HepG2 (cell line): Measurements from ENCODE around the gene ZNF865.

Experiments used
- CBX5 ChIP-seq: sonication (generic); formaldehyde crosslinking; IDR thresholded peaks from 2 replicates; pipeline ENCODE4 v1.4.0; 2020; ENCODE audit warnings: missing genetic modification reagents, borderline replicate concordance
- FOXJ3 ChIP-seq: sonication (generic); formaldehyde crosslinking; IDR thresholded peaks from 2 replicates; pipeline ENCODE4 v1.4.0; 2020; ENCODE audit warnings: missing genetic modification reagents, mild to moderate bottlenecking, borderline replicate concordance
- HCFC1 ChIP-seq: fragments of 150-350 bp; IDR thresholded peaks from 2 replicates; pipeline ENCODE4 v1.6.1; 2014; ENCODE audit warnings: low read depth, low read length
- HHEX ChIP-seq: IDR thresholded peaks from 2 replicates; pipeline ENCODE4 v1.6.1; 2016; ENCODE audit warnings: control low read depth
- HIVEP1 ChIP-seq: sonication (generic); formaldehyde crosslinking; IDR thresholded peaks from 2 replicates; pipeline ENCODE4 v1.4.0; 2020; ENCODE audit warnings: mild to moderate bottlenecking, missing genetic modification reagents
- PAX8 ChIP-seq: sonication (generic); formaldehyde crosslinking; IDR thresholded peaks from 2 replicates; pipeline ENCODE4 v1.8.0; 2022; ENCODE audit warnings: mild to moderate bottlenecking, missing genetic modification reagents, borderline replicate concordance
- POLR2A ChIP-seq, 2 experiments: IDR thresholded peaks; 2 replicates each; pipeline ENCODE4 v1.6.1; 2011; ENCODE audit warnings: low read depth in 2 of 2, low read length in 2 of 2, mild to moderate bottlenecking in 1 of 2, moderate library complexity in 1 of 2; ENCODE audit not compliant: insufficient read depth in 1 of 2
- SRF ChIP-seq: IDR thresholded peaks from 2 replicates; pipeline ENCODE4 v1.6.1; 2011; ENCODE audit warnings: mild to moderate bottlenecking, low read depth, low read length, moderate library complexity
- ZNF574 ChIP-seq: sonication (generic); formaldehyde crosslinking; IDR thresholded peaks from 2 replicates; pipeline ENCODE4 v1.4.0; 2020; ENCODE audit warnings: missing genetic modification reagents
- ZNF740 ChIP-seq: sonication (generic); formaldehyde crosslinking; IDR thresholded peaks from 2 replicates; pipeline ENCODE4 v1.4.0; 2020; ENCODE audit warnings: missing genetic modification reagents

GRCh38 chr19:55598034-55598433, 7.4 kb upstream of the ZNF865 start:
- no peak for TF ChIP-seq HHEX
- TF ChIP-seq FOXJ3 = no peak
- TF ChIP-seq ZNF740 (CRISPR knock-in tag) = no peak
- no peak for TF ChIP-seq CBX5 (CRISPR knock-in tag)
- no peak for TF ChIP-seq ZNF574 (CRISPR knock-in tag)
- no peak for TF ChIP-seq POLR2A (IDR thresholded peaks at IDR 0.05; ENCODE audit: insufficient read depth in 1 of 2, low read depth in 2 of 2, low read length in 2 of 2)
- TF ChIP-seq SRF = no peak
- TF ChIP-seq HIVEP1 (CRISPR knock-in tag) = no peak
- no peak for TF ChIP-seq PAX8
- TF ChIP-seq HCFC1 = no peak
